ENCODE measurements around the gene CRYZ.
"Not testable (repeated sequence)": the region's sequence is repeated elsewhere in the genome, so short reads cannot be mapped to it uniquely, and the experiment has no call there.

CRYZ gene

GRCh38 chr1:74732960-74733603 is at the start of gene CRYZ, which contains the start of gene TYW3:
Gene CRYZ (minus strand): TSS chr1:74733050. CDS start chr1:74724821, 8,229 bp downstream.
Gene TYW3 (plus strand): TSS chr1:74733152. CDS start chr1:74733245, 93 bp downstream.
- peak within 1 kb of the TSS; percentile 63 for H3K4me3 ChIP-seq
- in situ Hi-C loops (cut with MboI; ENCODE audit: low sequenced_read_pairs): no loop called here
- no peaks in the 10 kb centered on the region for H3K27me3 ChIP-seq (ENCODE audit: low read depth)
- DNase-seq (ENCODE audit: low spot score in 2 of 2): peak; percentile 75 to 91
- no peaks in the 10 kb centered on the region for H3K9me3 ChIP-seq
- H3K4me1 ChIP-seq: peaks cover 10% of the 10 kb centered on the region
- H3K36me3 ChIP-seq (replicated peaks): peaks cover 15% of the 10 kb centered on the region

- no peaks in the 10 kb centered on the region for H3K36me3 ChIP-seq (replicated peaks)
- in situ Hi-C loops (cut with MboI; ENCODE audit: low sequenced_read_pairs): no loop called here
- no peak overlapping the region for H3K4me3 ChIP-seq
- no peaks in the 10 kb centered on the region for H3K9me3 ChIP-seq
- no peaks in the 10 kb centered on the region for H3K4me1 ChIP-seq
- no peak for DNase-seq (ENCODE audit: low spot score in 2 of 2)
- peaks cover 5% of the 10 kb centered on the region for H3K27me3 ChIP-seq (ENCODE audit: low read depth)
Measured at GRCh38 chr1:74780594-74780993, 47.7 kb upstream of the CRYZ start.

GRCh38 chr1:74779750-74780149 is 46.9 kb upstream of the CRYZ start:
- H3K4me3 ChIP-seq: no peak overlapping the region
- in situ Hi-C loops (cut with MboI; ENCODE audit: low sequenced_read_pairs): loop anchor here (10.0 kb wide), 1 partner anchor 425 kb away; no protein-coding TSS in a partner anchor
- no peaks in the 10 kb centered on the region for H3K9me3 ChIP-seq
- H3K27me3 ChIP-seq (ENCODE audit: low read depth): peaks cover 12% of the 10 kb centered on the region
- no peaks in the 10 kb centered on the region for H3K4me1 ChIP-seq
- no peaks in the 10 kb centered on the region for H3K36me3 ChIP-seq (replicated peaks)
- DNase-seq (ENCODE audit: low spot score in 2 of 2): no peak

GRCh38 chr1:74777525-74777924 is 44.7 kb upstream of the CRYZ start:
- Histone ChIP-seq H3K4me1 (no peaks in the 10 kb centered on the region), H3K9me3 (no peaks in the 10 kb centered on the region), H3K4me3 (no peak overlapping the region), H3K27me3 (ENCODE audit: low read depth) (peaks cover 31% of the 10 kb centered on the region), H3K36me3 (replicated peaks) (no peaks in the 10 kb centered on the region)
- in situ Hi-C loops (cut with MboI; ENCODE audit: low sequenced_read_pairs): loop anchor here (10.0 kb wide), 1 partner anchor 427 kb away; no protein-coding TSS in a partner anchor
- no peak for DNase-seq (ENCODE audit: low spot score in 2 of 2)

- Histone ChIP-seq H3K27me3 (ENCODE audit: low read depth) (peaks cover 32% of the 10 kb centered on the region), H3K4me3 (no peak overlapping the region), H3K9me3 (no peaks in the 10 kb centered on the region), H3K36me3 (replicated peaks) (no peaks in the 10 kb centered on the region), H3K4me1 (no peaks in the 10 kb centered on the region)
- in situ Hi-C loops (cut with MboI; ENCODE audit: low sequenced_read_pairs): loop anchor here (10.0 kb wide), 1 partner anchor 429 kb away; no protein-coding TSS in a partner anchor
- DNase-seq (ENCODE audit: low spot score in 2 of 2): no peak
Measured at GRCh38 chr1:74775735-74776134, 42.9 kb upstream of the CRYZ start.

- no peak overlapping the region for H3K4me3 ChIP-seq
- no peaks in the 10 kb centered on the region for H3K4me1 ChIP-seq
- DNase-seq (ENCODE audit: low spot score in 2 of 2): no peak
- H3K36me3 ChIP-seq (replicated peaks): no peaks in the 10 kb centered on the region
- in situ Hi-C loops (cut with MboI; ENCODE audit: low sequenced_read_pairs): loop anchor here (10.0 kb wide), 1 partner anchor 431 kb away; no protein-coding TSS in a partner anchor
- H3K9me3 ChIP-seq: no peaks in the 10 kb centered on the region
- peaks cover 32% of the 10 kb centered on the region for H3K27me3 ChIP-seq (ENCODE audit: low read depth)
Measured at GRCh38 chr1:74773582-74773981, 40.7 kb upstream of the CRYZ start.

GRCh38 chr1:74772945-74773344 is 40.1 kb upstream of the CRYZ start:
- in situ Hi-C loops (cut with MboI; ENCODE audit: low sequenced_read_pairs): loop anchor here (10.0 kb wide), 1 partner anchor 432 kb away; no protein-coding TSS in a partner anchor
- H3K36me3 ChIP-seq (replicated peaks): no peaks in the 10 kb centered on the region
- H3K4me3 ChIP-seq: no peak overlapping the region

GRCh38 chr1:74771913-74772515 is 39.2 kb upstream of the CRYZ start:
- no peaks in the 10 kb centered on the region for H3K9me3 ChIP-seq
- no peaks in the 10 kb centered on the region; the same call in 1 of the 2 replicates for H3K36me3 ChIP-seq (replicated peaks)
- no peaks in the 10 kb centered on the region for H3K4me1 ChIP-seq
- peak; percentile 36 to 44 for DNase-seq (ENCODE audit: low spot score in 2 of 2)
- in situ Hi-C loops (cut with MboI; ENCODE audit: low sequenced_read_pairs): loop anchor here (10.0 kb wide), 1 partner anchor 433 kb away; no protein-coding TSS in a partner anchor
- H3K4me3 ChIP-seq: no peak overlapping the region
- H3K27me3 ChIP-seq (ENCODE audit: low read depth): peaks cover 32% of the 10 kb centered on the region

More at GRCh38 chr1:74772945-74773344, 40.1 kb upstream of the CRYZ start:
- peaks cover 32% of the 10 kb centered on the region for H3K27me3 ChIP-seq (ENCODE audit: low read depth)
- DNase-seq (ENCODE audit: low spot score in 2 of 2): no peak
- H3K9me3 ChIP-seq: no peaks in the 10 kb centered on the region
- no peaks in the 10 kb centered on the region for H3K4me1 ChIP-seq

GRCh38 chr1:74767490-74767889 is 34.6 kb upstream of the CRYZ start:
- no peaks in the 10 kb centered on the region; the same call in 1 of the 2 replicates for H3K36me3 ChIP-seq (replicated peaks)
- no peaks in the 10 kb centered on the region for H3K4me1 ChIP-seq
- DNase-seq (ENCODE audit: low spot score in 2 of 2): peak; percentile 32 to 62
- H3K4me3 ChIP-seq: no peak overlapping the region
- in situ Hi-C loops (cut with MboI; ENCODE audit: low sequenced_read_pairs): no loop called here
- H3K9me3 ChIP-seq: no peaks in the 10 kb centered on the region
- H3K27me3 ChIP-seq (ENCODE audit: low read depth): peaks cover under 1% of the 10 kb centered on the region; the same call in 1 of the 2 replicates

GRCh38 chr1:74766579-74766978 is 33.7 kb upstream of the CRYZ start:
- in situ Hi-C loops (cut with MboI; ENCODE audit: low sequenced_read_pairs): no loop called here
- DNase-seq (ENCODE audit: low spot score in 2 of 2): no peak
- no peaks in the 10 kb centered on the region; the same call in none of the 2 replicates for H3K36me3 ChIP-seq (replicated peaks)

GRCh38 chr1:74763807-74764206 is 31.0 kb upstream of the CRYZ start:
- H3K4me1 ChIP-seq: no peaks in the 10 kb centered on the region
- peaks cover 3% of the 10 kb centered on the region for H3K36me3 ChIP-seq (replicated peaks)
- H3K9me3 ChIP-seq: no peaks in the 10 kb centered on the region
- in situ Hi-C loops (cut with MboI; ENCODE audit: low sequenced_read_pairs): no loop called here
- no peak overlapping the region for H3K4me3 ChIP-seq
- no peak for DNase-seq (ENCODE audit: low spot score in 2 of 2)
- H3K27me3 ChIP-seq (ENCODE audit: low read depth): no peaks in the 10 kb centered on the region

More at GRCh38 chr1:74766579-74766978, 33.7 kb upstream of the CRYZ start:
- Histone ChIP-seq H3K9me3 (no peaks in the 10 kb centered on the region), H3K4me1 (no peaks in the 10 kb centered on the region), H3K27me3 (ENCODE audit: low read depth) (no peaks in the 10 kb centered on the region), H3K4me3 (no peak overlapping the region)

- in situ Hi-C loops (cut with MboI; ENCODE audit: low sequenced_read_pairs); DNase-seq (ENCODE audit: low spot score in 2 of 2); H3K27me3 ChIP-seq (ENCODE audit: low read depth); H3K4me3 ChIP-seq; H3K9me3 ChIP-seq; H3K4me1 ChIP-seq: not testable (repeated sequence)
- peaks cover 40% of the 10 kb centered on the region for H3K36me3 ChIP-seq (replicated peaks)
Measured at GRCh38 chr1:74756650-74757049, 23.8 kb upstream of the CRYZ start.

GRCh38 chr1:74755475-74755874 is 22.6 kb upstream of the CRYZ start:
- no peaks in the 10 kb centered on the region for H3K4me1 ChIP-seq
- H3K27me3 ChIP-seq (ENCODE audit: low read depth): no peaks in the 10 kb centered on the region
- no peak overlapping the region for H3K4me3 ChIP-seq
- H3K36me3 ChIP-seq (replicated peaks): peaks cover 37% of the 10 kb centered on the region
- H3K9me3 ChIP-seq: no peaks in the 10 kb centered on the region
- in situ Hi-C loops (cut with MboI; ENCODE audit: low sequenced_read_pairs): no loop called here
- DNase-seq (ENCODE audit: low spot score in 2 of 2): no peak

GRCh38 chr1:74753104-74753503 is 20.3 kb upstream of the CRYZ start:
- Histone ChIP-seq H3K4me1 (no peaks in the 10 kb centered on the region), H3K27me3 (ENCODE audit: low read depth) (no peaks in the 10 kb centered on the region), H3K4me3 (no peak overlapping the region), H3K36me3 (replicated peaks) (peaks cover 44% of the 10 kb centered on the region), H3K9me3 (no peaks in the 10 kb centered on the region)
- no peak for DNase-seq (ENCODE audit: low spot score in 2 of 2)
- in situ Hi-C loops (cut with MboI; ENCODE audit: low sequenced_read_pairs): no loop called here

Data from HAP-1 (cell line).